WTC11 (cell line): Measurements from ENCODE around the gene REPIN1.

Source experiments
- ATF1 ChIP-seq: sonication (generic); formaldehyde crosslinking; IDR thresholded peaks from 2 replicates; pipeline ENCODE4 v1.8.1; 2023; ENCODE audit warnings: mild to moderate bottlenecking, moderate library complexity, missing genetic modification reagents
- CREB1 ChIP-seq: sonication (generic); formaldehyde crosslinking; IDR thresholded peaks from 2 replicates; pipeline ENCODE4 v1.8.0; 2023; ENCODE audit warnings: mild to moderate bottlenecking, missing genetic modification reagents
- CTCF ChIP-seq: fragments of 200-600 bp; IDR thresholded peaks from 2 replicates; pipeline ENCODE4 v1.8.0; 2022; ENCODE audit warnings: antibody characterized with exemption
- MYBL2 ChIP-seq: sonication (generic); formaldehyde crosslinking; IDR thresholded peaks from 2 replicates; pipeline ENCODE4 v1.8.1; 2023; ENCODE audit warnings: mild to moderate bottlenecking, moderate library complexity, missing genetic modification reagents
- RELA ChIP-seq: sonication (generic); formaldehyde crosslinking; IDR thresholded peaks from 2 replicates; pipeline ENCODE4 v1.8.1; 2022; ENCODE audit warnings: missing genetic modification reagents, mild to moderate bottlenecking, borderline replicate concordance
- ZNF416 ChIP-seq: fragments of 250-450 bp; sonication (Bioruptor Pico); IDR thresholded peaks from 2 replicates; pipeline ENCODE4 v1.9.0; 2021; ENCODE audit warnings: mild to moderate bottlenecking, inconsistent platforms
- ZNF425 ChIP-seq: fragments of 250-450 bp; sonication (Bioruptor Pico); conservative IDR thresholded peaks from 2 replicates; pipeline ENCODE4 v1.9.0; 2021; ENCODE audit warnings: mild to moderate bottlenecking

- TF ChIP-seq ZNF425 (no peak), CREB1 (CRISPR knock-in tag) (no peak), CTCF (no peak), ZNF416 (CRISPR knock-in tag) (no peak), MYBL2 (no peak), ATF1 (CRISPR knock-in tag) (no peak), RELA (CRISPR knock-in tag) (no peak)
Measured at GRCh38 chr7:150325901-150326300, 42.7 kb upstream of the REPIN1 start.
